BE2C (cell line): ENCODE results near the gene IGHMBP2.
A peak's percentile ranks its signal among the peaks of the same experiment; 100 is the strongest.

Experiments used
- DNase-seq: peaks from one replicate; pipeline ENCODE4 v3.0.0-alpha.2; 2020
- H3K27me3 ChIP-seq: fragments of 250-450 bp; sonication (Bioruptor Pico); 2 replicates; pipeline ENCODE4 v1.5.1; 2020; ENCODE audit warnings: mild to moderate bottlenecking
- H3K36me3 ChIP-seq: fragments of 250-450 bp; sonication (Bioruptor Pico); 2 replicates; pipeline ENCODE4 v1.5.1; 2020; ENCODE audit warnings: mild to moderate bottlenecking
- H3K4me1 ChIP-seq: fragments of 250-450 bp; sonication (Bioruptor Pico); 2 replicates; pipeline ENCODE4 v1.5.1; 2020
- H3K4me3 ChIP-seq: 2 replicates; pipeline ENCODE4 v1.5.1; 2011; ENCODE audit warnings: low read depth, low read length
- H3K9me3 ChIP-seq: fragments of 250-450 bp; sonication (Bioruptor Pico); 2 replicates; pipeline ENCODE4 v1.5.1; 2020
- TF ChIP-seq, protein P1 (sequence below): IDR thresholded peaks from 2 replicates; pipeline ENCODE4 v1.5.1; 2012; ENCODE audit warnings: mild to moderate bottlenecking, low read depth, low read length

The IGHMBP2 gene

DNA sequence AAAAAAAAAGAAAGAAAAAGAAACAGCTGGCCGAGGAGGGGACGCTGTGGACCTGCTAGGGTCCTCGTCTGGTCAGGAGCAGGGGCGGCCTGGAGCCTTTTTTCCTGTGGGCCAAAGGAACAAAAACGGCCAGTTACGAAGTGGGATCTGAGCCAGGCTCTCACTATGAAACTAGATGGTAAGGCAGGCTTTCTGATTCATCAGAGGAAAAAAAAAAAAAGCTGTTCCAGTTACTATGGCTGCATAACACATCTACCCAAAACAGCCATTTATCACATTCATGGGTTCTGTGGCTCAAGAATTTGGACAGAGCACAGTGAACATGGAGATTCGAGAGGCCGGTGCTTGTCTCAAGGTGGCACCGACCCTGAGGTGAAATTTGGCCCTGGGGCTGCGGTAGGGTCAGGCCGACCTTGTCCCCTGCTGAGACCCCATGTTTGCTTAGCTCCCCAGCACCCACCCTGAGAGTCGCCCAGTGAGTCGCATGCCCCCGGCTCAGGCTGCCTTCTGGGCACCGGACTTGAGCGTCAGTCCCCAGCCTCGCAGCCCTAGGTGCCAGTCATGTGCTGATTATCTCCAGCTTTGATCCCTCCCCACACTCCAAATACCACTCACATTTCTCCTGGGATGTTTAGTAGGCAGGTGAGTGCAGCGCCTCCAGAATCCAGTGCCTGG lies 42.9 kb downstream of the IGHMBP2 start:
- no peaks in the 10 kb centered on the region for H3K4me1 ChIP-seq
- H3K27me3 ChIP-seq = no peaks in the 10 kb centered on the region
- no peak overlapping the region for H3K4me3 ChIP-seq
- H3K9me3 ChIP-seq = no peaks in the 10 kb centered on the region
- H3K36me3 ChIP-seq = no peaks in the 10 kb centered on the region
- DNase-seq = no peak
- TF ChIP-seq, protein P1, sequence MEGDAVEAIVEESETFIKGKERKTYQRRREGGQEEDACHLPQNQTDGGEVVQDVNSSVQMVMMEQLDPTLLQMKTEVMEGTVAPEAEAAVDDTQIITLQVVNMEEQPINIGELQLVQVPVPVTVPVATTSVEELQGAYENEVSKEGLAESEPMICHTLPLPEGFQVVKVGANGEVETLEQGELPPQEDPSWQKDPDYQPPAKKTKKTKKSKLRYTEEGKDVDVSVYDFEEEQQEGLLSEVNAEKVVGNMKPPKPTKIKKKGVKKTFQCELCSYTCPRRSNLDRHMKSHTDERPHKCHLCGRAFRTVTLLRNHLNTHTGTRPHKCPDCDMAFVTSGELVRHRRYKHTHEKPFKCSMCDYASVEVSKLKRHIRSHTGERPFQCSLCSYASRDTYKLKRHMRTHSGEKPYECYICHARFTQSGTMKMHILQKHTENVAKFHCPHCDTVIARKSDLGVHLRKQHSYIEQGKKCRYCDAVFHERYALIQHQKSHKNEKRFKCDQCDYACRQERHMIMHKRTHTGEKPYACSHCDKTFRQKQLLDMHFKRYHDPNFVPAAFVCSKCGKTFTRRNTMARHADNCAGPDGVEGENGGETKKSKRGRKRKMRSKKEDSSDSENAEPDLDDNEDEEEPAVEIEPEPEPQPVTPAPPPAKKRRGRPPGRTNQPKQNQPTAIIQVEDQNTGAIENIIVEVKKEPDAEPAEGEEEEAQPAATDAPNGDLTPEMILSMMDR = no peak

DNA sequence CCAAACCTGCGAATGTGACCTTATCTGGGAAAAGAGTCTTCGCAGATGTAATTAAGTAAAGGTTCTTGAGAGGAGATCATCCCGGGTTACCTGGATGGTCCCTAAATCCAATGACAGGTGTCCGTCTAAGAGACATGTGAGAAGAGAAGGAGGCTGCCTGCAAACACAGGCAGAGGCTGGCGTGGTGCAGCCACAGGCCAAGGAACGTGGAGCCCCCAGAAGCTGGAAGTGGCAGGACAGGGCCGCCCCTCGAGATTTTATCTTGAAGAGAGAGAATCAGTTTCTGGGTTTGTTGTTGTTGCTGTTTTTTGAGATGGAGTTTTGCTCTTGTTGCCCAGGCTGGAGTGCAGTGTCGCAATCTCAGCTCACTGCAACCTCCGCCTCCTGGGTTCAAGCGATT lies 43.5 kb downstream of the IGHMBP2 start:
- TF ChIP-seq, protein P1 = no peak
- no peak overlapping the region for H3K4me3 ChIP-seq
- no peaks in the 10 kb centered on the region for H3K9me3 ChIP-seq
- H3K27me3 ChIP-seq = no peaks in the 10 kb centered on the region
- no peaks in the 10 kb centered on the region for H3K36me3 ChIP-seq
- no peak for DNase-seq
- H3K4me1 ChIP-seq = no peaks in the 10 kb centered on the region

DNA sequence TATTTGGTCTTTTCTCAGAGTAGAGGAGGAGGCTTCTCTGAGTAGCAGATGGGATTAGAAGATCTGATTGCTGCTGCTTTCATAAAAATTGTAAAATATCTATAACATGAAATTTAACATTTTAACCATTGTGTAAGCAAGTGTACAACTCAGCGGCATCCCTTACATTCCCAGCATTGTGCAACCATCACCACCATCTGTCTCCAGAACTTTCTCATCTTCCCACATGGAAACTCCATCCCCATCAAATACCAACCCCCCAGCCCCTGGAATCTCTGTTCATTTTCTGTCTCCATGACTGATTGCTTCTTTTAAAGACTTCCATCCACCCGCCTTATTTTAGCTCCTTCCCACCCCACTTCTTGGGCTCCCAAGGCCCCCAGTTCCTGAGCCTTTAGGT lies 44.8 kb downstream of the IGHMBP2 start:
- Histone ChIP-seq H3K4me3 (no peak overlapping the region), H3K4me1 (no peaks in the 10 kb centered on the region), H3K27me3 (no peaks in the 10 kb centered on the region), H3K36me3 (no peaks in the 10 kb centered on the region), H3K9me3 (no peaks in the 10 kb centered on the region)
- TF ChIP-seq, protein P1 = no peak
- no peak for DNase-seq

DNA sequence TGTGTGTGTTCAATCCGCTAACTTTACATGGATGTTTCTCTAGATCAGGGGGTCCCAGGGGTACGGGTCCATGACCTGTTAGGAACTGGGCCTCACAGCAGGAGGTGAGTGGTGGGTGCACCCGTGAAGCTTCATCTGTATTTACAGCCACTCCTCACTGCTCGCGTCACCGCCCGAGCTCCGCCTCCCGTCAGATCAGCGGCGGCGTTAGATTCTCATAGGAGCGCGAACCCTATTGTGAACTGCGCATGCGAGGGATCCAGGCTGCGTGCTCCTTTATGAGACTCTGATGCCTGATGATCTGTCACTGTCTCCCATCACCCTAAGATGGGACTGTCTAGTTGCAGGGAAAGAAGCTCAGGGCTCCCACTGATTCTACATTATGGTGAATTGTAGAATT lies 45.2 kb downstream of the IGHMBP2 start:
- no peaks in the 10 kb centered on the region for H3K36me3 ChIP-seq
- H3K4me3 ChIP-seq = no peak overlapping the region
- DNase-seq = no peak
- TF ChIP-seq, protein P1 = no peak
- H3K4me1 ChIP-seq = no peaks in the 10 kb centered on the region
- no peaks in the 10 kb centered on the region for H3K9me3 ChIP-seq
- no peaks in the 10 kb centered on the region for H3K27me3 ChIP-seq

DNA sequence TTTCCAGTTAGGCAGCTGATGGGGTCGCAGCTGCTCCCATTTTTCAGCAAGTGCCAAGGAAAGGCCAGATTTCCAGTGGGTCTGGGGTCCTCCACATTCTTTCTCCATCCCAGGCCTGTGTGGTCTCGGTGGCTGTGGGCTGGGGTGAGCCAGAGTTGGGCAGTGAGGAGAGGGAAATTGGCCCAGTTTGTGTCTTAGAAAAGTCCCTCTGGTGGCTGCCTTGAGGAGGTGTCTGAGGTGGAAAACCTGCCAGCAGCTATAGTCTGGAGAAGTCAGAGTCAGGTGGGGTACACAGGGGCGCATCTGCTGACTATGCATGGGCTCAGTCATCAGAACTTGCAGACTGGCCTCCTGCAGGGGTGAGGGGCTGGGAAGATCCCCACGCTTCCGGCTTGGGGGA lies 46.6 kb downstream of the IGHMBP2 start:
- H3K27me3 ChIP-seq = no peaks in the 10 kb centered on the region
- no peak overlapping the region for H3K4me3 ChIP-seq
- TF ChIP-seq, protein P1 = peak; percentile 49
- no peaks in the 10 kb centered on the region for H3K4me1 ChIP-seq
- H3K36me3 ChIP-seq = no peaks in the 10 kb centered on the region
- H3K9me3 ChIP-seq = no peaks in the 10 kb centered on the region
- DNase-seq = no peak

DNA sequence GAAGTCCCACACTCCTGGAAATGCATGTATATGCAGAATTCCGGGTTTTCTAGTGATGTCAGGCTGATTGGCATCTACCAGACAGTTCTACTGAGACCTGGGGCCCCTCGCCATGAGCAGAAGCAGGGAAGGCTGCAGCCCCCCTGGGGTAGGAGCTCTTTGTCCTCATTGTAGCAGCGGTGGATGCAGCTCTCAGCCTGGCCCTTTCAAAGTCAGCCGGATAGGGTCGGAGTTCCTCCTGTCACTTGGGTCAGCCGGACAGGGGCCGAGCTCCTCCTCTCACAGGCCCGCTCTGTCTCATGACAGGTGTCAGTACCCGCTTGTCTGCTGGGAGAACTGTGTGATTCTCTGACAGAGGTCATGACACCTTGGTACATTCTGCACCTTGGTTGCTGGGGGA lies 47.1 kb downstream of the IGHMBP2 start:
- TF ChIP-seq, protein P1 = no peak
- no peak overlapping the region for H3K4me3 ChIP-seq
- no peak for DNase-seq
- H3K36me3 ChIP-seq = no peaks in the 10 kb centered on the region
- no peaks in the 10 kb centered on the region for H3K27me3 ChIP-seq
- H3K9me3 ChIP-seq = no peaks in the 10 kb centered on the region
- no peaks in the 10 kb centered on the region for H3K4me1 ChIP-seq
